ENCODE data around the gene NEGR1.

GRCh38 chr1:72283022-72283306 is 625 bp upstream of the NEGR1 start:
- TF ChIP-seq CTCF (IDR thresholded peaks at IDR 0.05) (peak in 1 of 3 experiments; percentile 10), POLR2A (IDR thresholded peaks at IDR 0.05) (no peak)

Data from testis (tissue), 2 donors.